NT2/D1 (cell line): ENCODE measurements around the gene FEN1.

Experiments used
- DNase-seq: peaks from one replicate; pipeline ENCODE4 v3.0.0-alpha.2; 2011; ENCODE audit warnings: low read depth, low spot score
- H3K27me3 ChIP-seq: 2 replicates; pipeline ENCODE4 v1.6.0; 2011; ENCODE audit warnings: mild to moderate bottlenecking; ENCODE audit not compliant: insufficient read length, insufficient read depth
- H3K36me3 ChIP-seq: 2 replicates; pipeline ENCODE4 v1.6.1; 2011; ENCODE audit warnings: mild to moderate bottlenecking, low read length, mixed read lengths; ENCODE audit not compliant: insufficient read depth, insufficient read length
- H3K4me1 ChIP-seq: 2 replicates; pipeline ENCODE4 v1.5.1; 2011; ENCODE audit not compliant: insufficient read depth, insufficient read length
- H3K4me3 ChIP-seq: 2 replicates; pipeline ENCODE4 v1.5.1; 2011; ENCODE audit warnings: low read depth; ENCODE audit not compliant: insufficient read length
- H3K9ac ChIP-seq: 2 replicates; pipeline ENCODE4 v1.6.0; 2011; ENCODE audit warnings: low read depth; ENCODE audit not compliant: insufficient read length
- H3K9me3 ChIP-seq: 2 replicates; pipeline ENCODE4 v1.5.1; 2011; ENCODE audit warnings: mild to moderate bottlenecking, low read length; ENCODE audit not compliant: insufficient read depth
- SUZ12 ChIP-seq: IDR thresholded peaks from 2 replicates; pipeline ENCODE4 v1.6.1; 2011; ENCODE audit not compliant: insufficient read length, insufficient read depth; ENCODE audit errors: extremely low read depth
- YY1 ChIP-seq: IDR thresholded peaks from 2 replicates; pipeline ENCODE4 v1.6.1; 2011; ENCODE audit not compliant: insufficient read length, insufficient read depth
- ZNF274 ChIP-seq: IDR thresholded peaks from 2 replicates; pipeline ENCODE4 v1.6.1; 2011; ENCODE audit warnings: mild to moderate bottlenecking, low read depth, low read length

FEN1 gene

GRCh38 chr11:61777234-61778090, 15.2 kb upstream of the FEN1 start:
- H3K27me3 ChIP-seq, result no peaks in the 10 kb centered on the region
- H3K4me1 ChIP-seq, result peaks cover 39% of the 10 kb centered on the region
- TF ChIP-seq SUZ12 (no peak), YY1 (no peak), ZNF274 (no peak)
- no peak overlapping the region for H3K4me3 ChIP-seq
- H3K36me3 ChIP-seq, result peaks cover 85% of the 10 kb centered on the region
- H3K9ac ChIP-seq, result peak overlapping the region; percentile 72
- no peaks in the 10 kb centered on the region for H3K9me3 ChIP-seq
- DNase-seq, result no peak

DNA sequence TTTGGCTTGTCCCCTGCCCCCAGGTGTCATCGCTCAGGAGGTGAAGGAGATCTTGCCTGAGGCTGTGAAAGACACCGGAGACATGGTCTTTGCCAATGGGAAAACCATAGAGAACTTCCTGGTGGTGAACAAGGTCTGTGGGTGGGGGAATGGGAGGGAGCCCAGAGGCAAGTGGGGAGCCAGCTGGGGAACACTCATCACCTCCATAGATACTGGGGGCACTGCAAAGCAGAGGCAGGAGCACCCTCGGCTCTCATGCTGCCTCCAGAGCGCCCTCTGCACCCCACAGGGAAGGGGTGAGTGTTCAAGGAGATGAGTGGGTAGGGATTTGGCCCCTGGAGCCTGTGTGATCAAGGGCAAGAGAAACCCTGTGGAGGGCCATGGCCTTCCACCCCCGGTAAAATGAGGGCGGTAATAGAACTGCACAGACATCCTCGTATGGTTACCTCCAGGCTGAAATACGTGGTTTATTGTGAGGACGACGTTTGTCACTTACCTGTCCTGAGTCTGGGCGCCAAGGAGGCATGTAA, 14.3 kb upstream of the FEN1 start:
- Histone ChIP-seq H3K4me1 (peaks cover 37% of the 10 kb centered on the region), H3K9ac (peak overlapping the region; percentile 16), H3K36me3 (peaks cover 85% of the 10 kb centered on the region), H3K27me3 (no peaks in the 10 kb centered on the region), H3K4me3 (no peak overlapping the region), H3K9me3 (no peaks in the 10 kb centered on the region)
- DNase-seq, result no peak
- TF ChIP-seq SUZ12 (no peak), YY1 (no peak), ZNF274 (no peak)

- Histone ChIP-seq H3K27me3 (no peaks in the 10 kb centered on the region), H3K4me1 (peaks cover 35% of the 10 kb centered on the region), H3K9ac (peak overlapping the region; percentile 16), H3K4me3 (no peak overlapping the region), H3K9me3 (no peaks in the 10 kb centered on the region), H3K36me3 (peaks cover 84% of the 10 kb centered on the region)
- no peak for DNase-seq
- TF ChIP-seq ZNF274, result no peak
- TF ChIP-seq YY1, result no peak
- TF ChIP-seq SUZ12, result no peak
These were observed 13.6 kb upstream of the FEN1 start for GRCh38 chr11:61778920-61779650.

- H3K4me3 ChIP-seq, result no peak overlapping the region
- H3K9me3 ChIP-seq, result no peaks in the 10 kb centered on the region
- no peak for TF ChIP-seq YY1
- TF ChIP-seq SUZ12, result no peak
- no peak for TF ChIP-seq ZNF274
- no peak for DNase-seq
- no peaks in the 10 kb centered on the region for H3K27me3 ChIP-seq
- H3K9ac ChIP-seq, result no peak overlapping the region
- H3K36me3 ChIP-seq, result peaks cover 86% of the 10 kb centered on the region
- peaks cover 41% of the 10 kb centered on the region for H3K4me1 ChIP-seq
These were observed 12.8 kb upstream of the FEN1 start for GRCh38 chr11:61779666-61780525.

GRCh38 chr11:61780581-61781162, 12.0 kb upstream of the FEN1 start:
- Histone ChIP-seq H3K4me1 (peaks cover 41% of the 10 kb centered on the region), H3K36me3 (peaks cover 94% of the 10 kb centered on the region), H3K4me3 (no peak overlapping the region), H3K9ac (no peak overlapping the region), H3K27me3 (no peaks in the 10 kb centered on the region), H3K9me3 (no peaks in the 10 kb centered on the region)
- no peak for DNase-seq
- TF ChIP-seq SUZ12, result no peak
- no peak for TF ChIP-seq YY1
- no peak for TF ChIP-seq ZNF274

GRCh38 chr11:61781585-61781984, 11.1 kb upstream of the FEN1 start:
- Histone ChIP-seq H3K4me1 (peaks cover 33% of the 10 kb centered on the region), H3K9me3 (no peaks in the 10 kb centered on the region), H3K36me3 (peaks cover 95% of the 10 kb centered on the region), H3K4me3 (no peak overlapping the region), H3K27me3 (no peaks in the 10 kb centered on the region), H3K9ac (no peak overlapping the region)
- DNase-seq, result no peak
- TF ChIP-seq ZNF274 (no peak), SUZ12 (no peak), YY1 (no peak)
